Lung (tissue), 12 donors: ENCODE data around the gene NPFFR1. TPM values are rescaled to one million over a fixed set of nuclear protein-coding genes. Genes with fewer than 3 reads are reported as not detected.

ENCODE experiments used
- ATAC-seq: fragments of 200-7000 bp; cut with Tn5 transposase; one replicate; pipeline ENCODE4 v1.9.1; 2020; ENCODE audit warnings: moderate number of reproducible peaks; ENCODE audit not compliant: insufficient read depth, low FRiP score
- DNase-seq, 3 donors: peaks; one replicate each; pipeline ENCODE4 v3.0.0-alpha.2; 2013 to 2017
- H3K27ac ChIP-seq, 2 donors: one replicate each; pipeline ENCODE4 v1.5.1; 2013; ENCODE audit warnings: mild to moderate bottlenecking in 2 of 2, moderate library complexity in 2 of 2, control low read depth in 1 of 2, inconsistent platforms in 1 of 2, low read depth in 1 of 2, low read length in 1 of 2
- H3K27me3 ChIP-seq, 3 donors: one replicate each; pipeline ENCODE4 v1.5.1; 2013; ENCODE audit warnings: low read length in 2 of 3; ENCODE audit not compliant: control insufficient read depth in 3 of 3, insufficient read depth in 3 of 3
- H3K36me3 ChIP-seq, 4 donors: one replicate each; pipeline ENCODE4 v1.5.1; 2013; ENCODE audit warnings: low read length in 4 of 4, mild to moderate bottlenecking in 1 of 4, moderate library complexity in 1 of 4; ENCODE audit not compliant: control insufficient read depth in 4 of 4, insufficient read depth in 4 of 4
- H3K4me1 ChIP-seq, 5 donors: one replicate each; pipeline ENCODE4 v1.5.1; 2013; ENCODE audit warnings: low read length in 5 of 5, mild to moderate bottlenecking in 2 of 5, moderate library complexity in 1 of 5; ENCODE audit not compliant: control insufficient read depth in 5 of 5, insufficient read depth in 5 of 5
- H3K4me3 ChIP-seq: one replicate; pipeline ENCODE4 v1.5.1; 2013; ENCODE audit warnings: mild to moderate bottlenecking, control low read depth, moderate library complexity
- H3K9ac ChIP-seq, 2 donors: one replicate each; pipeline ENCODE4 v1.5.1; 2013; ENCODE audit warnings: low read length in 2 of 2, control low read depth in 1 of 2; ENCODE audit not compliant: insufficient read depth in 1 of 2
- H3K9me3 ChIP-seq, 4 donors: one replicate each; pipeline ENCODE4 v1.5.1; 2013; ENCODE audit warnings: low read length in 3 of 4, mild to moderate bottlenecking in 1 of 4, moderate library complexity in 1 of 4; ENCODE audit not compliant: control insufficient read depth in 4 of 4, insufficient read depth in 3 of 4
- CTCF ChIP-seq: IDR thresholded peaks from 2 replicates; pipeline ENCODE4 v1.5.1; 2012; ENCODE audit warnings: mild to moderate bottlenecking; ENCODE audit errors: control extremely low read depth, extremely low read depth
- WGBS, 2 donors: extraction: QIAGEN DNeasy Blood & Tissue Kit; methylation state at CpG; one replicate each; pipeline ENCODE4 v1.1.7; 2013; 5-methylcytosine and 5-hydroxymethylcytosine counted together
- polyA plus RNA-seq, 2 donors: library from polyadenylated mRNA; stranded (reverse); fragments of 200-250 nt; gene quantifications; one replicate each; pipeline ENCODE4 v1.2.1, GENCODE V29; 2013
- total RNA-seq, 2 donors: library from RNA; depleted of rRNA in 1 of 2; stranded (reverse); fragments of >200 nt in 1 of 2; gene quantifications; one replicate each; pipeline ENCODE4 v1.2.1, GENCODE V29; 2014 to 2021
- donor health status: control.
- donor health status: control.
- donor health status: Bipolar disorder and iron deficiency.
- donor health status: healthy.
- donor health status: DM: yes; HTN: yes; CAD: no.

NPFFR1 gene
- total and polyA plus RNA-seq, 4 donors = 0.12 to 2.2 (median 0.14) TPM

DNA sequence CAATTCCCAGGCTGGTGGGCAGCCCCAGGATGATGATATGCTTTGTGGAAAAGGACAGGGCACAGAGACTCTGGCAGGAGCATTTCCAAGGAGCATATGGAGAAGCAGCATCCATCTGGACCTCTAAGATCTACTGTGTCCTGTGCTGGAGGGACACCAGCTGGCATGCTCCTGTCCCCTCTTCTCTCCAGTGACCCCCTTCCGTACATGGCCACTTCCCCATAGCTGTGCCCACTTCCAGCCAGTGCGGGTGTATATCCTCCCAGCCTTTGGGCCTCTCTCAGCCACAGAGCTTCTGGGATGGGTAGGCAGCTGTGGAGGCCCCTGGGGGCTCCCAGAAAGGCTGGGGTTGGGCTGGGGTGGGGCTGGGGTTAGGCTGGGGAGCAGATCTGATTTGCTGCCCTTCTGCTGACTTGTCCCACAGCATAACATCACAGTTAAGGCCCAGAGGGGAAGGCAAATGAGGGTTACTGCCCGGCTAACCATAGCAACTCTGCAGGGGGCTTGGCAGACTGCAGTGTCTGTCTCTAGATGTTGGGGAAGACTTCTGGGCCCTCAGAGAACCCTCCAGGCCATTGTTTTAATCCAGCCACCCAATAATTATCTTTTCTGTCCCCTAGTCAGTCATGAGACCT lies 6.3 kb downstream of the NPFFR1 start:
- H3K9ac ChIP-seq = no peak overlapping the region
- TF ChIP-seq CTCF = no peak
- peaks cover 0 to 5% (median 0%) of the 10 kb centered on the region in 5 donors for H3K4me1 ChIP-seq
- WGBS, 2 donors = 67 to 85% methylated on average over 3 of the region's 3 CpGs
- H3K9me3 ChIP-seq = no peaks in the 10 kb centered on the region
- ATAC-seq = no peak
- peaks cover 0 to 18% (median 14%) of the 10 kb centered on the region in 3 donors for H3K27me3 ChIP-seq
- no peaks in the 10 kb centered on the region for H3K36me3 ChIP-seq
- DNase-seq = no peak
- no peak overlapping the region for H3K27ac ChIP-seq
- no peak overlapping the region for H3K4me3 ChIP-seq

GRCh38 chr10:70274643-70275042 lies 9.2 kb downstream of the NPFFR1 start:
- H3K9ac ChIP-seq = no peak overlapping the region
- DNase-seq (peak; percentile 30 to 82 (median 66)), ATAC-seq (no peak)
- no peaks in the 10 kb centered on the region for H3K27me3 ChIP-seq
- WGBS, 2 donors = 64 to 68% methylated on average over 2 of the region's 2 CpGs
- TF ChIP-seq CTCF = no peak
- H3K36me3 ChIP-seq = no peaks in the 10 kb centered on the region
- no peak overlapping the region for H3K4me3 ChIP-seq
- no peak overlapping the region for H3K27ac ChIP-seq
- H3K4me1 ChIP-seq = peaks cover 0 to 5% (median 0%) of the 10 kb centered on the region in 5 donors
- H3K9me3 ChIP-seq = no peaks in the 10 kb centered on the region

DNA sequence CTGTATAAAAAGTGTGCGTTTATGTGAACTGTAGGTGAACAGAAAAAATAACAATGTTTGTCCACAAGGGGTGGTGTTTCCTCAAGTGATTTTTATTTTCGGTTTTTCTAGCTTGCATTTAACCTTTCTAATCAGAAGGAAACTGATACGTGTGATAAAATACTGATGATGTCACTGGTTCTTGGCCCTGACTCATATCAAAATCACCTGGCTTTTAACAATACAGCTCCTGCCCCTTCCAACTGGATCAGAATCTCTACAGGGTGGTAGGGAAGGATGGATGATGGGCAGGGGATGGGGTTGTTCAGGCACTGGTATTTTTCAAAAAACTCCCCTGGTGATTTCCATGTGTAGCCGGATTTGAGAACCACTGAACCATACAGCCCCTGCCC lies 10.9 kb downstream of the NPFFR1 start:
- 13 to 20% methylated on average over 4 of the region's 4 CpGs for WGBS, 2 donors
- H3K4me3 ChIP-seq = no peak overlapping the region
- H3K9ac ChIP-seq = no peak overlapping the region
- H3K27me3 ChIP-seq = no peaks in the 10 kb centered on the region
- no peak for ATAC-seq
- peaks cover 0 to 5% (median 0%) of the 10 kb centered on the region in 5 donors for H3K4me1 ChIP-seq
- no peaks in the 10 kb centered on the region for H3K9me3 ChIP-seq
- H3K27ac ChIP-seq = no peak overlapping the region
- peak in 2 of 3 donors; percentile 43 to 53 for DNase-seq
- no peaks in the 10 kb centered on the region for H3K36me3 ChIP-seq
- TF ChIP-seq CTCF = peak; percentile 23
